ENCODE data around the gene KBTBD8. TPM values are rescaled to one million over a fixed set of nuclear protein-coding genes. Genes with fewer than 3 reads are reported as not detected.
A peak's percentile ranks its signal among the peaks of the same experiment; 100 is the strongest.

The KBTBD8 gene
- total and polyA plus RNA-seq, 5 experiments from 2014 or later, result 0.35 to 5.2 (median 1.7) TPM

DNA sequence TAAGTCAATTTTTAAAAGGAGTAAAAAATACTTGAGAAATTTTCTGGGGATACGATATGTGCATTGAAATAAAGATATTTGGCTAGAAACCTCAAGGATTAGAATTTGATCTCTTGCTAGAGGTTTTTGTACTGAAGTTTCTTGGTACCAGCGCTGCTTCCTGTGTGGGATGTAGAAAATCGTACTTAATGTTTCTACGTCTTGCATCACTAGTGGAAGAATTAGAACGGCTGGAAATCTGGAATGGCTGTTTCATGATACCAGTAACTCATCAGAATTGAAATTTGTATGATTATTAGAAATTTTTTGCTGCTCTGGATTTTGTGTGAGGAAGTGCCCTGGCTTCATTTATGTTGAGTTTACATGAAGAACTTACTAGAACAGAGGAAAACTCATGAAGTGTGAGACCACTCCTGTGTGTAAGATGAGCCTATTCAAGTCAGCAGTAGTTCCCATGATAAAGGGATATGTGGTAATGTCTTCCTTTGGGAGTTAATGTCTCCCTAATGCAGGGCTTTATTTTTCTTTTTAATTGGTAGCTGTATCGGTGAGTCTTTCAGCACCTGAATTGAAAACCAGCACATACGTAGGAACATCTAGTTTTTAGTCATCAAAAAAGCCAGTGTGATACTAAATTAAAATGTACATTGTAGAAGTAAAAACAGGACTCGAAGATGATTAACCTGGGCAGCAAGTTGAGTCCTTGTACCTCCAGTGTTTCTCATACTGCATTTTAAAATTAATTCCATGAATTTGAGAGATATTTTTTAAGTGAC is 3.2 kb downstream of the KBTBD8 start:
- DNase-seq (no peak), ATAC-seq (no peak)
- POLR2A ChIA-PET, result no interaction called here
- peaks cover 0 to 4% (median 0%) of the 10 kb centered on the region in 5 donors for H3K27me3 Mint-ChIP-seq
- peak overlapping the region in 1 of 10 donors; percentile 3 for H3K4me3 Mint-ChIP-seq
- H3K36me3 Mint-ChIP-seq, result peaks cover 10 to 33% (median 31%) of the 10 kb centered on the region in 3 donors
- H3K4me1 Mint-ChIP-seq, result peaks cover 20 to 70% (median 52%) of the 10 kb centered on the region in 4 donors
- no peaks in the 10 kb centered on the region for H3K9me3 Mint-ChIP-seq
- H3K27ac Mint-ChIP-seq, result peak overlapping the region in 2 of 10 donors; percentile 6 to 55

DNA sequence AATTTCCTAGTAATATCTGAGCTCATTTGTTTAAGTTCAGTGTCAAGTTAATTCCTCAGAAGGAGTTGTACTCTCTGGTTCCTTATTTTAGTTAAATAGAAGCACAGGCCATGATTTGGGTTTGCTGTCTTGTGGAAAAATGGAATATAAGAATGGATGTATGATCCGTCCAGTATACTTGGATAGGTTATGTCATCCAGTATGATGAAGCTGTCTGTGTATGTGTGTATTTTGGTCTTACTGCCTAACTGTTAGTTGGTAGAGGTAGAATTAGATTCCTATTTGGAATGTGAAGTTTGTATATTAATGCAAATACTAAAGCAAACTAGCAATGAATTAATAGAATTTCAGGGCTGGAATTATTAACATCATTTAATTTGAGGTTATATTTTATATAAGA is 7.9 kb downstream of the KBTBD8 start:
- POLR2A ChIA-PET, result no interaction called here
- H3K36me3 Mint-ChIP-seq, result peaks cover 10 to 67% (median 52%) of the 10 kb centered on the region in 3 donors

DNA sequence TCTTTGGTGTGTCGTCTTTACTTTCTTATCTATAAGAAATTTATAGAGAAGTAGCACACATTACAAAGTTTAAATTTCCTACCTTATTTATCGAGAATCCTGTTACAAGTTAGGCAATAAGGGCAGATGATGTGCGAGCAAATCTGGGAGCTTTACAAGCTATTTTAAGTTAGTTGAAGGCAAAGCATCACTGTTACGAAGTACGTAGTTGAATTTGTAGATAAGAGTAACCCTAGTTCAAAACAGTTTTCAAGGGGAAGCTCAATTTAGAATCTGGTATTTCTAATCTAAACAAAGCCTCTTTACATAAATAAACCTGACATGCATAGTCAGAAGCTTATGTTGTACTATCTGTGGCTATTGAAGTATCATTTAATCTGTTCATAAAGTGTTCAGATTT is 8.4 kb downstream of the KBTBD8 start:
- DNase-seq (no peak), ATAC-seq (no peak)
- no peak overlapping the region for H3K4me3 Mint-ChIP-seq
- H3K36me3 Mint-ChIP-seq, result peaks cover 10 to 67% (median 54%) of the 10 kb centered on the region in 3 donors
- POLR2A ChIA-PET, result no interaction called here
- peaks cover 14 to 52% (median 30%) of the 10 kb centered on the region in 4 donors for H3K4me1 Mint-ChIP-seq
- H3K9me3 Mint-ChIP-seq, result no peaks in the 10 kb centered on the region
- no peaks in the 10 kb centered on the region for H3K27me3 Mint-ChIP-seq
- H3K27ac Mint-ChIP-seq, result no peak overlapping the region

More for the DNA sequence above, 7.9 kb downstream of the KBTBD8 start:
- peak overlapping the region in 1 of 10 donors; percentile 36 for H3K27ac Mint-ChIP-seq
- H3K27me3 Mint-ChIP-seq, result no peaks in the 10 kb centered on the region
- peak overlapping the region in 5 of 10 donors; percentile 20 to 52 (median 31) for H3K4me3 Mint-ChIP-seq
- no peak for DNase-seq
- no peaks in the 10 kb centered on the region for H3K9me3 Mint-ChIP-seq
- no peak for ATAC-seq
- H3K4me1 Mint-ChIP-seq, result peaks cover 14 to 57% (median 35%) of the 10 kb centered on the region in 4 donors

DNA sequence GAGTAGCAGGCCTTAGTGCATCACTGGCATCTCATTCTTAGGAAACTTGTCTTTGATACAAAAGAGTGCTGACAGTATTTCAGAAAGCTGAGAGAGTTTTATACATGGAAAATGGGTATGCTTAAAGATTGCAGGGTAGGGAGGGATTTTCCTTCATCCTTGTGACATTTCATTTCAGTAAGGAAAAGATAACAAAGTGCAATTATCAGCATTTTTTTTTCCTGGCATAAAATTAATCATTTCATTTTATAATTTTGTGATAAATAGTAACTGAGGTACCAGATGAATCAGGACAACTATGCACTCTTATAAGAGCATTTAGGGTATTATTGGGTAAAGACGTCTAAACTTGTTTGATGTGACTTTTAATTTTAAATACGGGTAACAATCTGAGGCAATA is 10.3 kb downstream of the KBTBD8 start:
- Mint-ChIP-seq H3K36me3 (peaks cover 11 to 72% (median 41%) of the 10 kb centered on the region in 3 donors), H3K9me3 (no peaks in the 10 kb centered on the region), H3K27me3 (no peaks in the 10 kb centered on the region), H3K4me3 (no peak overlapping the region), H3K4me1 (peaks cover 20 to 41% (median 25%) of the 10 kb centered on the region in 4 donors), H3K27ac (no peak overlapping the region)
- ATAC-seq (no peak), DNase-seq (no peak)
- POLR2A ChIA-PET, result no interaction called here

DNA sequence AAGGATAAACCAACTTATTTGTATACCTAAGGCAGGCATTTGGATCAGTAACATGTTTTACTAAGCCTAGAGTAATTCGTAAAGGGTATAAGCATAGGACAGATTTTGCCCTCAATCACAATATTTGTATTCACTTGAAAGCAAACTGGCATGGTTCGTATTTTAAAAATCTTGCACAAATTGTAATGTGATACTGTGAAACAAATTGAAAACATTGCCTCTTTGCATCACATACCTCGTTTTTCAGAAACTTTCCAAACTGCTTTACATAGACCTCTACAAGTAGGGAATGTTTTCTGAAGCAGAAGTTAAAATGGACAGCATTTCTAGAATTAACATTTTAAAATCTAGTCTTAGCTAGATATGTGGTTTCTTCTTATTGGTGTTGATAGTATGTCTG is 11.6 kb downstream of the KBTBD8 start:
- Mint-ChIP-seq H3K4me3 (no peak overlapping the region), H3K36me3 (peaks cover 4 to 63% (median 32%) of the 10 kb centered on the region in 3 donors), H3K27ac (no peak overlapping the region), H3K9me3 (no peaks in the 10 kb centered on the region), H3K4me1 (peaks cover 15 to 32% (median 16%) of the 10 kb centered on the region in 4 donors), H3K27me3 (no peaks in the 10 kb centered on the region)
- no peak for ATAC-seq
- no peak for DNase-seq
- POLR2A ChIA-PET, result no interaction called here

DNA sequence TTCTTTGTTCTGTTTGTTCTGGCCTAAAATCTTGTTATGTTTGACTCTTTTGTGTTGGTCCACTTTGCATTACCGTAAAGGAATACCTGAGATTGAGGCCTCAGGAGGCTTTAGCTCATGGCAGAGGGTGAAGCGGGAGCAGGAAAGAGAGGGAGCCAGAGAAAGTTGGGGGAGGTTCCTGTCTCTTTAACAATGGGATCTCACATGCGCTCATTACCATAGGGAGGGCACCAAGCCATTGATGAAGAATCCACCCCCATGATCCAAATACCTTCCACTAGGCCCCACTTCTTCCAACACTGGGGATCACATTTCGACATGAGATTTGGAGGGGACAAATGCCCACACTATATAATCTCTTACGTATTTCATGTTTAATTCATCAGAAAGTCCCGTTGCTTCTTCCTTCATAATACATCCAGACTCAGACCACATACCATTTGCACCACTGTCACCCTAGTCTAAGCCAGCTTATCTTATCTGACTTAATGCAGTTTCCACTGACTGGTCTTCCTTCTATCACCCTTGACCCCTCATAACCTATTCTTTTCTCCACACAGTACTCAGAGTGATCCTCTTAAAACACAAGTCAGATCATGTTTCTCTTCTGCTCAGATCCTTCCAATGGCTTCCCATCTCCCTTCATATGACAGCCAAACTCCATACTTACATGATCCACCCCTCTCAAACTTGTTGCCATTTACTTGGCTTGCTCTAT is 13.5 kb downstream of the KBTBD8 start:
- peaks cover 8 to 22% (median 12%) of the 10 kb centered on the region in 4 donors for H3K4me1 Mint-ChIP-seq
- POLR2A ChIA-PET, result no interaction called here
- DNase-seq (no peak), ATAC-seq (no peak)
- H3K4me3 Mint-ChIP-seq, result no peak overlapping the region
- no peak overlapping the region for H3K27ac Mint-ChIP-seq
- peaks cover 4 to 48% (median 23%) of the 10 kb centered on the region in 3 donors for H3K36me3 Mint-ChIP-seq
- H3K9me3 Mint-ChIP-seq, result no peaks in the 10 kb centered on the region
- H3K27me3 Mint-ChIP-seq, result no peaks in the 10 kb centered on the region

DNA sequence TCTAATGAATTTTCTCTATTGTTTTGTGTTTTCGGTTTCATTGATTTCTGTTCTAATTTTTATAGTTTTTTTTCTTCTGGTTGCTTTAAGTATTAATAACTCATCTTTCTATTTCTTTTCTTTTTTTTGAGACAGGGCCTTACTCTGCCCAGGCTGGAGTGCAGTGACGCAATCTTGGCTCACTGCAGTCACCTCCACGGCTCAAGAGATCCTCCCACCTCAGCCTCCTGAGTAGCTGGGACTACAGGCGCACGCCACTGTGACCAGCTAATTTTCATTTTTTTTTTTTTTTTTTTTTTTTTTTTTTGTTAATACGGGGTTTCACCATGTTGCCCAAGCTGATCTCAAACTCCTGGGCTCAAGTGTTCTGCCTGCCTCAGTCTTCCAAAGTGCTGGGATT is 14.5 kb downstream of the KBTBD8 start:
- Mint-ChIP-seq H3K27ac (no peak overlapping the region), H3K9me3 (no peaks in the 10 kb centered on the region), H3K4me1 (peaks cover 16 to 22% (median 17%) of the 10 kb centered on the region in 4 donors), H3K4me3 (no peak overlapping the region), H3K36me3 (peaks cover 4 to 42% (median 18%) of the 10 kb centered on the region in 3 donors), H3K27me3 (no peaks in the 10 kb centered on the region)
- no peak for DNase-seq
- no peak for ATAC-seq
- POLR2A ChIA-PET, result no interaction called here

DNA sequence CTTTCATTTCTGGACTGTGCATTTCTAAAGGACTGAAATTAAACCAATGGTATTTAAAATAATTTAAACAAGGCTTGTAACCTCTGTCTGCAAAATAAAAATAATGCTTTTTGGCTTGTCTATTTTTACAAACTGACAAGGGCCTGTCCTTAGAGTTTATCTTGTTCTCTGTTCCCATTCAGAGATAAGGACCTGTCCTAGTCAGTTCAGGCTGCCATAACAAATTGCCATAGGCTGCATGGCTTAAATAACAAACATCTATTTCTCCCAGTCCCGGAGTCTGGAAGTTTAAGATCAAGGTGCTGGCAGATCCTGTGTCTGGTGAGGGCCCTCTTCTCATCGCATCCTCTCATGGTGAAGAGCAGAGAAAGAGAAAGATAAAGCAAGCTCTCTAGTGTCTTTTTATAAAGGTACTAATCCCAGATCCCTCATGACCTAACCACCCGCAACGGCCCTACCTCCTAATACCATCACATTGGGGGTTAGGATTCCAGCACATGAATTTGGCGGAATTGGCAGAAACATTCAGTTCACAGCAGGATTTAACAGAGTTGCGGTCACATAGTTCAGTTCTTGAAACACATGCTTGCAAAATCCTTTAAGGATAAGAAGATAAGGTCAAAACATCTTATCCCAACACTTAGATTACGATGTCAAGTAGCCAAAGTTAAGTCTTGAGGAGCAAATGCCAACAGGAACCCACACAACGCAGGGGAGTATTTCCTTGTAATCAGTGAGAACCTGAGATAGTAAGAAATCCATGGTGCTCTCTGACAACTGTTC is 17.8 kb downstream of the KBTBD8 start:
- H3K27me3 Mint-ChIP-seq, result peaks cover 0 to 2% (median 0%) of the 10 kb centered on the region in 5 donors
- POLR2A ChIA-PET, result interaction anchor here (1.4 kb wide), 1 partner anchor 18 kb away, joined by 4 read pairs; the partner anchor contains the start of gene KBTBD8
- H3K36me3 Mint-ChIP-seq, result peaks cover 2 to 14% (median 4%) of the 10 kb centered on the region in 3 donors
- H3K9me3 Mint-ChIP-seq, result no peaks in the 10 kb centered on the region
- ATAC-seq (no peak), DNase-seq (no peak)
- H3K27ac Mint-ChIP-seq, result peak overlapping the region in 4 of 10 donors; percentile 9 to 54 (median 30)
- H3K4me3 Mint-ChIP-seq, result peak overlapping the region in 5 of 10 donors; percentile 3 to 54 (median 37)
- peaks cover 22 to 30% (median 24%) of the 10 kb centered on the region in 4 donors for H3K4me1 Mint-ChIP-seq

DNA sequence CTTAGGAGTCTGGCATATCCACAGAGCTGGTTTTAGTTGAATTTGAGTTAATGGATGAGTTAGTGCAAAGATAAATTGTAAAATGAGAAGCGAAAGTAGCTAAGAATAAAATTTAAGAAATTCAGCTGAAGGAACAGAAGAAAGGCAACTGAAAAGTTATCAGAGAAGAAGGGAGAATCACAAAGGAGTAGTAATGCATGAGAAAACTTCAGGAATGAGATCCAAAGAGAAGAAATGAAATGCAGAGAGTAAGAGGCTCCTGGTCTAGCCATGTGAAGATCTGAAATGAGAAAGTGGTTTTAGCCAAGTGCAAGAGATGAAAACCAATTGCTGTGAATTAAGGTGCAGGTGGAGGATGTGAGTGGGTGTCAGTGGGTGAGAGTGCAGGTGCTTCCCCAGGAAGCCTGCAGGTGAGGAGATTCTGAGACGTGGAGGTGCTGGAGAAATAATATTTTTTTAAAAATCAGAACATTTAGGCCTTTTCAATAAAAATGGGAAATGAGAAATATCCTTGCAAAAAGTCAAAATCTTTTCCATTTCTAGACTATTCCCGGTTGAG is 18.5 kb downstream of the KBTBD8 start:
- DNase-seq, result peak in 1 of 10 donors; percentile 4
- H3K27ac Mint-ChIP-seq, result peak overlapping the region in 4 of 10 donors; percentile 9 to 44 (median 19)
- peak; percentile 50 to 59 for ATAC-seq

DNA sequence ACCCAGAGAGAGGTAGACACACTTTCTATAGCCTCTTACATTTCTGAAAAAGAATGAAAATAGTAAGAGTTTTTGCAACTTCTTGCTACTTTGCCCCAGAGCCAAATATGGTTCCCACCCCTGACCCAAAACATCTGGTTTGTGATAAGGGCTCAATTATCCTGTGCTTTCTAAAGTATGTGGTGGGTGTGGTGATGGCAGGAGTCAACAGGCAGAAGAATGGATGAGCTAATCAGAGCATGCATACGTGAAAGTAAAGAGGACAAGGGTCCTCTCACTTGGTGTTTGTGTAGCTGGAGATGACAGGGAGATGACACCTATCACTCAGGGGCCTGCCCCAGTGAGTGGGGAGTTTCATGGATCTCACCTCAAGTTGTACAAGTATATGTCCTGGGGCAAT is 19.1 kb downstream of the KBTBD8 start:
- Mint-ChIP-seq H3K4me3 (no peak overlapping the region), H3K4me1 (peaks cover 17 to 30% (median 24%) of the 10 kb centered on the region in 4 donors), H3K36me3 (peaks cover 0 to 7% (median 0%) of the 10 kb centered on the region in 3 donors), H3K27ac (peak overlapping the region in 3 of 10 donors; percentile 9 to 44 (median 18)), H3K9me3 (no peaks in the 10 kb centered on the region), H3K27me3 (peaks cover 0 to 2% (median 0%) of the 10 kb centered on the region in 5 donors)
- POLR2A ChIA-PET, result no interaction called here
- ATAC-seq, result no peak
- DNase-seq, result no peak

More for the DNA sequence above, 18.5 kb downstream of the KBTBD8 start:
- H3K9me3 Mint-ChIP-seq, result no peaks in the 10 kb centered on the region
- peaks cover 0 to 13% (median 4%) of the 10 kb centered on the region in 3 donors for H3K36me3 Mint-ChIP-seq
- POLR2A ChIA-PET, result no interaction called here
- peaks cover 22 to 30% (median 24%) of the 10 kb centered on the region in 4 donors for H3K4me1 Mint-ChIP-seq
- peaks cover 0 to 2% (median 0%) of the 10 kb centered on the region in 5 donors for H3K27me3 Mint-ChIP-seq
- H3K4me3 Mint-ChIP-seq, result peak overlapping the region in 5 of 10 donors; percentile 3 to 54 (median 37)

DNA sequence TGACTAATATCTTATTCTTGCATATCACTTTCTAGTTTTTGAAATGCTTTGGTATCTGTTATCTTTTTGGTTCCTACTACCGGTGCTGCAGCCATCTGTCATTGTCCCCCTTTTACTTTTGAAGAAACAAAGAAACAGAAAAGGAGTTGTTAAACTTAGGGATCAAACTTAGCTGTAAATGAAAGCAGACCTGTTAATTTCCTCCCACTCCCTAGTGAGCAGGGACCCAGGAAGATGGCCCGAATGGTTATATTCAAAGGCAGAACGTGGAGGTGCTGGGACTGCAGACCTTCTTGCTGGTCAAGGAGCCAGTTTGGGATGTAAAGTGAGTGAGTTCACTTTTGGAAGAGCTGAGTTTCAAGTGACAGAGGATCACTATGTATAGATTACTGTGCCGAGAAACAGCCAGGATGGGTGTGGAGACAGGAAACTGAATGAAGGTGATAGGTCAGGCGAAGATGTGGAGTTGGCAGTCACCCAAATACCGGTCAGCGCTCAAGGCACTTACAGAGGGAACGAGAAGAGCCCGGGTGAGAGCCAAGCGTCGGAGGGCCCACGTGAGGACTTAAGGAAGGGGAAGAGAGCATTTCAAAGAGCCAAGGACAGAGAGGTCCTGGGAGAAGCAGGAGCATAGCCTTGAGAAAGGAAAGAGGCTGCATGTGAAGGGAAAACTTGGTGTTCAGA is 20.1 kb downstream of the KBTBD8 start:
- Mint-ChIP-seq H3K36me3 (peaks cover 0 to 2% (median 0%) of the 10 kb centered on the region in 3 donors), H3K4me1 (peaks cover 17 to 30% (median 24%) of the 10 kb centered on the region in 4 donors), H3K27me3 (peaks cover 0 to 2% (median 0%) of the 10 kb centered on the region in 5 donors), H3K9me3 (no peaks in the 10 kb centered on the region), H3K4me3 (peak overlapping the region in 6 of 10 donors; percentile 0 to 34 (median 21)), H3K27ac (peak overlapping the region in 1 of 10 donors; percentile 18)
- ATAC-seq, result peak; percentile 42
- POLR2A ChIA-PET, result no interaction called here
- DNase-seq, result peak in 1 of 10 donors; percentile 6

Data from naive thymus-derived CD8-positive, alpha-beta T cell (primary cell).